OCI-LY1 (cell line): ENCODE data around the gene HTR4.

Source experiments
- EZH2 ChIP-seq: fragments of 200-600 bp; sonication (generic), shearing (Covaris generic); IDR thresholded peaks from 2 replicates; pipeline ENCODE4 v1.8.0; 2017; ENCODE audit warnings: borderline replicate concordance, mixed run types, mild to moderate bottlenecking, antibody characterized with exemption, low read length, moderate library complexity, mixed read lengths
- TF ChIP-seq, protein P1 (sequence below): fragments of 200-600 bp; sonication (generic), shearing (Covaris generic); IDR thresholded peaks from 2 replicates; pipeline ENCODE4 v1.5.1; 2017; ENCODE audit warnings: mild to moderate bottlenecking, antibody characterized with exemption, low read length, moderate library complexity, mixed read lengths

DNA sequence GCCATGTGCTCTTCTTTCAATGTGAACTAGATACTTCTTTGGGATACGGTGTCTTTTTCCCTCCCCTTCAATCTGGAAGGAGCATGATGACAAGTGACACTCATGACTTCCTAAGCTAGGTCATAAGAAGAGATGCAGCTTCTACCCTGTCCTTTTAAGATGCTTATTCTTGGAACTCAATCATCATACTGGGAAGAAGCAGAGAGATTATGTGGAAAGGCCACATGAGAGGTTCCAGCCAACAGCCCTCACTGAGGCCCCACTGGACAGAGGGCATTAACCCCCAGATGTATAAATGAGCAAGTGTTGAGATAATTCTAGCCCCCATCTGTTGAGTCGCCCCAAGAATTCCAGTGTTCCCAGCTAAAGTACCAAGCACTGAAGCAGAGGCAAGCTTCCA is 29.3 kb upstream of the HTR4 start:
- no peak for TF ChIP-seq EZH2
- TF ChIP-seq, protein P1, sequence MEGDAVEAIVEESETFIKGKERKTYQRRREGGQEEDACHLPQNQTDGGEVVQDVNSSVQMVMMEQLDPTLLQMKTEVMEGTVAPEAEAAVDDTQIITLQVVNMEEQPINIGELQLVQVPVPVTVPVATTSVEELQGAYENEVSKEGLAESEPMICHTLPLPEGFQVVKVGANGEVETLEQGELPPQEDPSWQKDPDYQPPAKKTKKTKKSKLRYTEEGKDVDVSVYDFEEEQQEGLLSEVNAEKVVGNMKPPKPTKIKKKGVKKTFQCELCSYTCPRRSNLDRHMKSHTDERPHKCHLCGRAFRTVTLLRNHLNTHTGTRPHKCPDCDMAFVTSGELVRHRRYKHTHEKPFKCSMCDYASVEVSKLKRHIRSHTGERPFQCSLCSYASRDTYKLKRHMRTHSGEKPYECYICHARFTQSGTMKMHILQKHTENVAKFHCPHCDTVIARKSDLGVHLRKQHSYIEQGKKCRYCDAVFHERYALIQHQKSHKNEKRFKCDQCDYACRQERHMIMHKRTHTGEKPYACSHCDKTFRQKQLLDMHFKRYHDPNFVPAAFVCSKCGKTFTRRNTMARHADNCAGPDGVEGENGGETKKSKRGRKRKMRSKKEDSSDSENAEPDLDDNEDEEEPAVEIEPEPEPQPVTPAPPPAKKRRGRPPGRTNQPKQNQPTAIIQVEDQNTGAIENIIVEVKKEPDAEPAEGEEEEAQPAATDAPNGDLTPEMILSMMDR: no peak
